ENCODE measurements around the gene PNPLA5. TPM values are rescaled to one million over a fixed set of nuclear protein-coding genes. Genes with fewer than 3 reads are reported as not detected.
A peak's percentile ranks its signal among the peaks of the same experiment; 100 is the strongest.
"Not testable (repeated sequence)": the region's sequence is repeated elsewhere in the genome, so short reads cannot be mapped to it uniquely, and the experiment has no call there.

PNPLA5 gene
- total RNA-seq, 1 donor from 2014 or later: not detected

DNA sequence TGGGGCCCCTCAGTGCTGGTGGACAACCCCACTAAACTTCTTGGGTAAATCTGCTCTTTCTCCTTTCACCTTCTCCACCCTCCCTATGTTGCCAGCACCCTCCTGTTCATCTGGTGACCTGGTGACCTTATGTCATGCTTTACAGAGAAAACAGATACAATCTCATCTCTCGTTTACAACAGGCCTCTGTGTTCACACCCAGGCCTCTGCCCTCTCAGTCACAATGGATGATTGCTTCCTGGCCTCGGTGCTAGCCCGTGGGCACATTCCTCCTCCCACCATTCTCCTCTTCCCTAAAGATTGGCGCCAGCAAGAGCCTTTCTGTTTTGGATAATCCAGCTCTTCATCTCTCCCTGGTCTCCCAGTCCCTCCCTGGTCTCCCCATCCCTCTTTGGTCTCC is 19.5 kb upstream of the PNPLA5 start:
- Mint-ChIP-seq H3K27ac (ENCODE audit: unreplicated experiment) (no peak overlapping the region), H3K27me3 (ENCODE audit: unreplicated experiment) (peaks cover 41% of the 10 kb centered on the region), H3K36me3 (ENCODE audit: unreplicated experiment) (no peaks in the 10 kb centered on the region), H3K4me3 (ENCODE audit: unreplicated experiment) (no peak overlapping the region), H3K4me1 (ENCODE audit: unreplicated experiment) (no peaks in the 10 kb centered on the region), H3K9me3 (ENCODE audit: unreplicated experiment) (no peaks in the 10 kb centered on the region)
- TF ChIP-seq, protein P1, sequence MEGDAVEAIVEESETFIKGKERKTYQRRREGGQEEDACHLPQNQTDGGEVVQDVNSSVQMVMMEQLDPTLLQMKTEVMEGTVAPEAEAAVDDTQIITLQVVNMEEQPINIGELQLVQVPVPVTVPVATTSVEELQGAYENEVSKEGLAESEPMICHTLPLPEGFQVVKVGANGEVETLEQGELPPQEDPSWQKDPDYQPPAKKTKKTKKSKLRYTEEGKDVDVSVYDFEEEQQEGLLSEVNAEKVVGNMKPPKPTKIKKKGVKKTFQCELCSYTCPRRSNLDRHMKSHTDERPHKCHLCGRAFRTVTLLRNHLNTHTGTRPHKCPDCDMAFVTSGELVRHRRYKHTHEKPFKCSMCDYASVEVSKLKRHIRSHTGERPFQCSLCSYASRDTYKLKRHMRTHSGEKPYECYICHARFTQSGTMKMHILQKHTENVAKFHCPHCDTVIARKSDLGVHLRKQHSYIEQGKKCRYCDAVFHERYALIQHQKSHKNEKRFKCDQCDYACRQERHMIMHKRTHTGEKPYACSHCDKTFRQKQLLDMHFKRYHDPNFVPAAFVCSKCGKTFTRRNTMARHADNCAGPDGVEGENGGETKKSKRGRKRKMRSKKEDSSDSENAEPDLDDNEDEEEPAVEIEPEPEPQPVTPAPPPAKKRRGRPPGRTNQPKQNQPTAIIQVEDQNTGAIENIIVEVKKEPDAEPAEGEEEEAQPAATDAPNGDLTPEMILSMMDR (IDR thresholded peaks at IDR 0.05): no peak
- DNase-seq (ENCODE audit: extremely low spot score, unreplicated experiment): no peak

GRCh38 chr22:43910178-43910695 is 18.4 kb upstream of the PNPLA5 start:
- Mint-ChIP-seq H3K36me3 (ENCODE audit: unreplicated experiment) (no peaks in the 10 kb centered on the region), H3K27me3 (ENCODE audit: unreplicated experiment) (peaks cover 41% of the 10 kb centered on the region), H3K9me3 (ENCODE audit: unreplicated experiment) (no peaks in the 10 kb centered on the region), H3K4me3 (ENCODE audit: unreplicated experiment) (no peak overlapping the region), H3K4me1 (ENCODE audit: unreplicated experiment) (no peaks in the 10 kb centered on the region), H3K27ac (ENCODE audit: unreplicated experiment) (no peak overlapping the region)
- TF ChIP-seq, protein P1 (IDR thresholded peaks at IDR 0.05): no peak
- no peak for DNase-seq (ENCODE audit: extremely low spot score, unreplicated experiment)

DNA sequence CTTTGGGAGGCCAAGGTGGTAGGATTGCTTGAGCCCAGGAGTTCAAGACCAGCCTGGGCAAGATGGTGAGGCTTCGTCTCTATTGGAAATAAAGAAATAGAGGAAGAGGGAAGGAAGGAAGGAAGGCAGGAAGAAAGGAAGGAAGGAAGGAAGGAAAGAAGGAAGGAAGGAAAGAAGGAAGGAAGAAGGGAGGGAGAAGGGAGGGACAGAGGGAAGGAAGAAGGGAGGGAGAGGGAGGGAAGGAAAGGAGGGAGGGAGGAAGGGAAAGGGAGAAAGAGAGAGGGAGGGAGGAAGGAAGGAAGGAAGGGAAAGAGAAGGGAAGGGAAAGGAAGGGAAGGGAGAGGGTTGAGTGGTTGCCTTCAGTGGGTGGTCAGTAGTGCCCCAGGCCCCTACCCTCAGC is 17.9 kb upstream of the PNPLA5 start:
- H3K36me3 Mint-ChIP-seq (ENCODE audit: unreplicated experiment): no peaks in the 10 kb centered on the region
- H3K4me3 Mint-ChIP-seq (ENCODE audit: unreplicated experiment): no peak overlapping the region
- DNase-seq (ENCODE audit: extremely low spot score, unreplicated experiment): no peak
- H3K27me3 Mint-ChIP-seq (ENCODE audit: unreplicated experiment): peaks cover 41% of the 10 kb centered on the region
- no peak overlapping the region for H3K27ac Mint-ChIP-seq (ENCODE audit: unreplicated experiment)
- H3K4me1 Mint-ChIP-seq (ENCODE audit: unreplicated experiment): no peaks in the 10 kb centered on the region
- no peaks in the 10 kb centered on the region for H3K9me3 Mint-ChIP-seq (ENCODE audit: unreplicated experiment)
- TF ChIP-seq, protein P1 (IDR thresholded peaks at IDR 0.05): no peak

- no peak overlapping the region for H3K27ac Mint-ChIP-seq (ENCODE audit: unreplicated experiment)
- DNase-seq (ENCODE audit: extremely low spot score, unreplicated experiment): no peak
- no peaks in the 10 kb centered on the region for H3K36me3 Mint-ChIP-seq (ENCODE audit: unreplicated experiment)
- H3K4me3 Mint-ChIP-seq (ENCODE audit: unreplicated experiment): no peak overlapping the region
- peaks cover 16% of the 10 kb centered on the region for H3K4me1 Mint-ChIP-seq (ENCODE audit: unreplicated experiment)
- H3K27me3 Mint-ChIP-seq (ENCODE audit: unreplicated experiment): peaks cover 14% of the 10 kb centered on the region
- H3K9me3 Mint-ChIP-seq (ENCODE audit: unreplicated experiment): no peaks in the 10 kb centered on the region
- TF ChIP-seq, protein P1 (IDR thresholded peaks at IDR 0.05): no peak
These were observed 13.9 kb upstream of the PNPLA5 start for GRCh38 chr22:43905681-43906080.

DNA sequence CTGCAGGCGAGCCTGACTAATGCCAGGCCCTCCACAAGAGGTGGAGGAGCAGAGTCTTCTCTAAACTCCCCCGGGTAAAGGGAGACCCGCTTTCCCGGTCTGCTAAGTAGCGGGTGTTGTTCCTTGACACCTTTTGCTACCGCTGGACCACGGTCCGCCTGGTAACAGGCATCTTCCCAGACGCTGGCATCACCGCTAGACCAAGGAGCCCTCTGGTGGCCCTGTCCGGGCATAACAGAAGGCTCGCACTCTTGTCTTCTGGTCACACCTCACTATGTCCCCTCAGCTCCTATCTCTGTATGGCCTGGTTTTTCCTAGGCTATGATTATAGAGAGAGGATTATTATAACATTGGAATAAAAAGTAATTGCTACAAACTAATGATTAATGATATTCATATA is 12.6 kb upstream of the PNPLA5 start:
- not testable (repeated sequence) for H3K36me3 Mint-ChIP-seq (ENCODE audit: unreplicated experiment); H3K27me3 Mint-ChIP-seq (ENCODE audit: unreplicated experiment); H3K4me3 Mint-ChIP-seq (ENCODE audit: unreplicated experiment); H3K27ac Mint-ChIP-seq (ENCODE audit: unreplicated experiment); DNase-seq (ENCODE audit: extremely low spot score, unreplicated experiment); H3K9me3 Mint-ChIP-seq (ENCODE audit: unreplicated experiment)
- TF ChIP-seq, protein P1 (IDR thresholded peaks at IDR 0.05): peak; percentile 56
- peaks cover 16% of the 10 kb centered on the region for H3K4me1 Mint-ChIP-seq (ENCODE audit: unreplicated experiment)

GRCh38 chr22:43903033-43903432 is 11.2 kb upstream of the PNPLA5 start:
- H3K36me3 Mint-ChIP-seq (ENCODE audit: unreplicated experiment); H3K9me3 Mint-ChIP-seq (ENCODE audit: unreplicated experiment); H3K27ac Mint-ChIP-seq (ENCODE audit: unreplicated experiment); H3K27me3 Mint-ChIP-seq (ENCODE audit: unreplicated experiment); H3K4me3 Mint-ChIP-seq (ENCODE audit: unreplicated experiment); DNase-seq (ENCODE audit: extremely low spot score, unreplicated experiment): not testable (repeated sequence)
- peaks cover 16% of the 10 kb centered on the region for H3K4me1 Mint-ChIP-seq (ENCODE audit: unreplicated experiment)
